Brain microvascular endothelial cell (primary cell): ENCODE results near the gene CDCA4.

Experiments used
- DNase-seq: peaks from one replicate; pipeline ENCODE4 v3.0.0-alpha.2; 2020
- H3K27ac ChIP-seq: fragments of 250-450 bp; sonication (Bioruptor Pico); 2 replicates; pipeline ENCODE4 v1.5.1; 2020; ENCODE audit warnings: mild to moderate bottlenecking, moderate library complexity
- H3K27me3 ChIP-seq: fragments of 250-450 bp; sonication (Bioruptor Pico); replicated peaks from 2 replicates; pipeline ENCODE4 v1.5.1; 2020; ENCODE audit warnings: mild to moderate bottlenecking
- H3K36me3 ChIP-seq: fragments of 250-450 bp; sonication (Bioruptor Pico); replicated peaks from 2 replicates; pipeline ENCODE4 v1.5.1; 2020; ENCODE audit warnings: mild to moderate bottlenecking
- H3K4me3 ChIP-seq: 2 replicates; pipeline ENCODE4 v1.5.1; 2011; ENCODE audit warnings: low read depth, mild to moderate bottlenecking, control low read depth, low read length, moderate library complexity
- in situ Hi-C: cut with HindIII; loops from 2 replicates; pipeline ENCODE4 v1.10.0; 2017; ENCODE audit warnings: low sequenced_read_pairs, low pct_ligation_motif_present
- TF ChIP-seq, protein P1 (sequence below): IDR thresholded peaks from 2 replicates; pipeline ENCODE4 v1.5.1; 2011; ENCODE audit warnings: low read depth, mild to moderate bottlenecking, moderate library complexity, low read length, control low read depth, inconsistent platforms; ENCODE audit errors: missing control alignments

Gene CDCA4

GRCh38 chr14:104978746-104979691 lies 41.9 kb downstream of the CDCA4 start:
- no peaks in the 10 kb centered on the region for H3K27me3 ChIP-seq
- H3K27ac ChIP-seq, result no peak overlapping the region
- no peaks in the 10 kb centered on the region for H3K36me3 ChIP-seq
- H3K4me3 ChIP-seq, result peak overlapping the region; percentile 44
- in situ Hi-C loops, result no loop called here
- DNase-seq, result no peak
- TF ChIP-seq, protein P1, sequence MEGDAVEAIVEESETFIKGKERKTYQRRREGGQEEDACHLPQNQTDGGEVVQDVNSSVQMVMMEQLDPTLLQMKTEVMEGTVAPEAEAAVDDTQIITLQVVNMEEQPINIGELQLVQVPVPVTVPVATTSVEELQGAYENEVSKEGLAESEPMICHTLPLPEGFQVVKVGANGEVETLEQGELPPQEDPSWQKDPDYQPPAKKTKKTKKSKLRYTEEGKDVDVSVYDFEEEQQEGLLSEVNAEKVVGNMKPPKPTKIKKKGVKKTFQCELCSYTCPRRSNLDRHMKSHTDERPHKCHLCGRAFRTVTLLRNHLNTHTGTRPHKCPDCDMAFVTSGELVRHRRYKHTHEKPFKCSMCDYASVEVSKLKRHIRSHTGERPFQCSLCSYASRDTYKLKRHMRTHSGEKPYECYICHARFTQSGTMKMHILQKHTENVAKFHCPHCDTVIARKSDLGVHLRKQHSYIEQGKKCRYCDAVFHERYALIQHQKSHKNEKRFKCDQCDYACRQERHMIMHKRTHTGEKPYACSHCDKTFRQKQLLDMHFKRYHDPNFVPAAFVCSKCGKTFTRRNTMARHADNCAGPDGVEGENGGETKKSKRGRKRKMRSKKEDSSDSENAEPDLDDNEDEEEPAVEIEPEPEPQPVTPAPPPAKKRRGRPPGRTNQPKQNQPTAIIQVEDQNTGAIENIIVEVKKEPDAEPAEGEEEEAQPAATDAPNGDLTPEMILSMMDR, result no peak

GRCh38 chr14:104977681-104978653 lies 42.9 kb downstream of the CDCA4 start, which contains the start of gene AHNAK2:
TSS of gene AHNAK2 (minus strand) at chr14:104978374. CDS start at chr14:104978237, 137 bp downstream.
- H3K27ac ChIP-seq, result no peak within 1 kb of the TSS
- in situ Hi-C loops, result no loop called here
- TF ChIP-seq, protein P1, result no peak
- peak within 1 kb of the TSS; percentile 48 for H3K4me3 ChIP-seq
- no peaks in the 10 kb centered on the region for H3K27me3 ChIP-seq
- peak; percentile 38 for DNase-seq
- H3K36me3 ChIP-seq, result no peaks in the 10 kb centered on the region

DNA sequence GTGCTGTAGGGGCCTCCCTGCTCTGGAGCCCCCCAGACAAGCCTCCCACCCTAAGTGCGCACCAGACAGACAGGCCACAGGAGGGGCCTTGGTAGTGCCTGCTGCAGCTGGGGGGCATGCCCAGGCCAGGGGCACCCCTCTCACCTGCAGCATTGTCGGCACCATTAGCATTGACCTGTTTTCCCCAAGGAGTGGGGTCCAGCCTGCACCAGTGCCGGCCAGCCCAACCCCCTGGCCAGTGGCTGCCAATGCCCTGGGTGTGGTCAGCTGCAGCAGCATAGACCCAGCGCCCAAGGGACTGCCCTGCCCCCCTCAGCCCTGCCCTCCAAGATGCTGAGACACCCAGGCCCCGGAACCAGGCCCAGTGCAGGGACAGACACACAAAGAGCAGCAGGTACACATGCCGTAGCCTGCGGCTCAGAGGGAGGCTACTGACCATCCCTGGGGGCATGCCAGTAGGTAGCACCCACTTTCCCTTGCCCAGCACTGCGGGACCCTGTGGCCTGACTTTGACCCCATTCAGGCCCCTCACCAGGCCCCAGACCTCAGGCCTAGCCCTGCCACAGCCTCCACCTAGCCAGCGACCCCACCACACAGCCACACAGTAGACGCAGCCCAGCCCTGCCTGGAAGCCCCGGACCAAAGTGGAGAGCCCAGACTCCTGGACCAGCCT lies 43.7 kb downstream of the CDCA4 start:
- Histone ChIP-seq H3K4me3 (peak overlapping the region; percentile 48), H3K27me3 (no peaks in the 10 kb centered on the region), H3K36me3 (no peaks in the 10 kb centered on the region), H3K27ac (no peak overlapping the region)
- TF ChIP-seq, protein P1, result no peak
- in situ Hi-C loops, result no loop called here
- DNase-seq, result no peak

DNA sequence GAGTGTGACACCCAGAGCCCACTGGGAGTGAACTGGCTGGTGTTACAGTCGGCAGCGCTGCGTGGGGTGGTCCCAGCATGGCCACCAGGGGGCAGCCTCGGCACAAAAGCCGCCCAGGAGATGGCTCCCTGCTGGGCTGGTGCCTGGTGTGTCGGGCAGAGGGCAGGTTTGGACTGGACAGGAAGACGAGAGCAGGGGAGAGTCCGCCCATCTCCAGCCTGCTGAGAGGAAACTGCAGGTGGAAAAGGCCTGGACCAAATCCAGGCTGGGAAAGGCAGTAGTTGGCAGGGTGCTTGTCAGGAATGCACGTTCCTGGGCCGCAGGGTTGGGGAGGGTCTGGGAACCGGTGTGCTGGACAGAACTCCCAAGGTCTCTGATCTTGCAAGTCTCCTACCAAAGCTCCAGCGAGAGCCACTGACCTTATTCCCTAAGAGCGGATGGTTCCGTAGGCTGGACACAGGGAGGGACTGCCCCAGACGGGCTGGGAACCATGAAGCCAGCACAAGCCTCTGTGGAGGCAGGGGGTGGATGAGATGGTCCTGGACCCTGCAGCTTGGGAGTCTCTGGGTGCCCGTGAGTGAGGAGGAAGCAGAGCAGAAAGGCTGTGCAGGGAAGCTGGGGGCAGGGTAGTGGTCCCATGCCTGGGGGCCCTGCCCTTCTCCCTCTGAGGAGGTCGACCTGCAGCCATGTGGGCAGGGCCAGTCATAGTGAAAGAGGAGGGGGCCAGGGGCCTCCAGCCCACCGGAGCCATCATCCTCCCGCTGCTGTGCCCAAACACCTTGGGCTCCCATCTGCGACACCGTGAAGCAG lies 44.5 kb downstream of the CDCA4 start:
- H3K36me3 ChIP-seq, result no peaks in the 10 kb centered on the region
- H3K27ac ChIP-seq, result no peak overlapping the region
- no peak overlapping the region for H3K4me3 ChIP-seq
- in situ Hi-C loops, result no loop called here
- peak; percentile 65 for DNase-seq
- no peaks in the 10 kb centered on the region for H3K27me3 ChIP-seq
- TF ChIP-seq, protein P1, result peak; percentile 95
